Progenitor cell of endocrine pancreas (in vitro differentiated cells): ENCODE results near the gene CORIN. TPM values are rescaled to one million over a fixed set of nuclear protein-coding genes. Genes with fewer than 3 reads are reported as not detected.

ENCODE experiments used
- DNase-seq: peaks from one replicate; pipeline ENCODE4 v3.0.0; 2021; ENCODE audit warnings: low spot score; ENCODE audit not compliant: unreplicated experiment
- H3K27ac Mint-ChIP-seq: 2 replicates; pipeline ENCODE4 v1.8.0; 2021; ENCODE audit warnings: mild to moderate bottlenecking, moderate library complexity, mixed read lengths
- H3K27me3 Mint-ChIP-seq: 2 replicates; pipeline ENCODE4 v1.8.0; 2021; ENCODE audit warnings: mixed read lengths
- H3K36me3 Mint-ChIP-seq: 2 replicates; pipeline ENCODE4 v1.8.0; 2022; ENCODE audit warnings: mixed read lengths; ENCODE audit not compliant: insufficient read depth
- H3K4me1 Mint-ChIP-seq: 2 replicates; pipeline ENCODE4 v1.8.0; 2021; ENCODE audit warnings: low read depth, mixed read lengths
- H3K4me3 Mint-ChIP-seq: 2 replicates; pipeline ENCODE4 v1.8.0; 2021; ENCODE audit warnings: low read depth, mild to moderate bottlenecking, moderate library complexity, mixed read lengths
- H3K9me3 Mint-ChIP-seq: 2 replicates; pipeline ENCODE4 v1.8.0; 2021; ENCODE audit warnings: low read depth, mixed read lengths
- CTCF ChIP-seq: fragments of 200-600 bp; sonication (generic); IDR thresholded peaks from one replicate; pipeline ENCODE4 v1.5.0; 2021; ENCODE audit warnings: antibody characterized with exemption, mild to moderate bottlenecking; ENCODE audit not compliant: unreplicated experiment
- total RNA-seq: library from RNA; stranded (reverse); gene quantifications from 2 replicates; pipeline ENCODE4 v1.2.1, GENCODE V29; 2021

Gene CORIN
- total RNA-seq, 1 donor from 2014 or later, result 0.84 TPM

- peaks cover 2% of the 10 kb centered on the region for H3K4me1 Mint-ChIP-seq
- no peak for TF ChIP-seq CTCF
- H3K9me3 Mint-ChIP-seq, result no peaks in the 10 kb centered on the region
- DNase-seq, result no peak
- no peaks in the 10 kb centered on the region for H3K27me3 Mint-ChIP-seq
- no peak overlapping the region for H3K27ac Mint-ChIP-seq
- no peak overlapping the region for H3K4me3 Mint-ChIP-seq
- no peaks in the 10 kb centered on the region for H3K36me3 Mint-ChIP-seq
Measured at GRCh38 chr4:47814618-47815295, 23.1 kb downstream of the CORIN start.

GRCh38 chr4:47809654-47810203, 28.1 kb downstream of the CORIN start:
- H3K9me3 Mint-ChIP-seq, result no peaks in the 10 kb centered on the region

GRCh38 chr4:47804598-47804997, 33.3 kb downstream of the CORIN start:
- H3K4me3 Mint-ChIP-seq, result no peak overlapping the region
- H3K27ac Mint-ChIP-seq, result no peak overlapping the region
- H3K4me1 Mint-ChIP-seq, result no peaks in the 10 kb centered on the region
- TF ChIP-seq CTCF, result no peak
- DNase-seq, result no peak
- no peaks in the 10 kb centered on the region for H3K36me3 Mint-ChIP-seq
- peaks cover 7% of the 10 kb centered on the region for H3K9me3 Mint-ChIP-seq
- no peaks in the 10 kb centered on the region for H3K27me3 Mint-ChIP-seq

More at GRCh38 chr4:47809654-47810203, 28.1 kb downstream of the CORIN start:
- no peak overlapping the region for H3K27ac Mint-ChIP-seq
- no peaks in the 10 kb centered on the region for H3K36me3 Mint-ChIP-seq
- H3K4me1 Mint-ChIP-seq, result peaks cover 2% of the 10 kb centered on the region
- no peak overlapping the region for H3K4me3 Mint-ChIP-seq
- no peak for TF ChIP-seq CTCF
- DNase-seq, result no peak
- no peaks in the 10 kb centered on the region for H3K27me3 Mint-ChIP-seq

DNA sequence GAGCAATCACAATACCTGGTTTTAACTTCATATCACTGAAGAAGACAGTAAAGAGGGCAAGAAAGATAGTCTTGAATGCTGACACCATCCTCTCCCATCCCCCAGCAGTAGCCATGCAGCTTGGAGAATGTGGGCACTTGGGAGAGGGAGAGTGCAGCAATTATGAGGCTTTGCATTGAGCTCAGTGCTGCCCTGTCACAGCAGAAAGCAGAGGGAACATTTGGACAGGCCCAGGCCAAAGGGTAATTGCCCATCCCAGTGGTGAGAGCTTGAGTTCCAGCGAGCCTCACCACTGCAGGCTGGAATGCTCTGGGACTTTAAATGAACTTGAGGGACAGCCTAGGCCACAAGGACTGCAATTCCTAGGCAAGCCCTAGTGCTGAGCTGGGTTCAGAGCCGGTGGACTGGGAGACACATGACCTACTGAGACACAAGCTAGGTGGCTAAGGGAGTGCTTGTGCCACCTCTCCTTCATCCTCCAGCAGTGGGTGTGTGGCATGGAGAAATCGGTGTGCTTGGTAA, 36.3 kb downstream of the CORIN start:
- no peak for TF ChIP-seq CTCF
- no peak for DNase-seq
- Mint-ChIP-seq H3K27me3 (no peaks in the 10 kb centered on the region), H3K4me3 (no peak overlapping the region), H3K27ac (no peak overlapping the region), H3K9me3 (peaks cover 7% of the 10 kb centered on the region), H3K4me1 (peaks cover 3% of the 10 kb centered on the region), H3K36me3 (no peaks in the 10 kb centered on the region)

GRCh38 chr4:47798165-47798564, 39.7 kb downstream of the CORIN start:
- H3K27me3 Mint-ChIP-seq, result no peaks in the 10 kb centered on the region

More at GRCh38 chr4:47798165-47798564, 39.7 kb downstream of the CORIN start:
- TF ChIP-seq CTCF, result no peak
- Mint-ChIP-seq H3K4me1 (peaks cover 3% of the 10 kb centered on the region), H3K4me3 (no peak overlapping the region), H3K9me3 (no peaks in the 10 kb centered on the region), H3K36me3 (no peaks in the 10 kb centered on the region), H3K27ac (no peak overlapping the region)
- no peak for DNase-seq
